Activated CD4-positive, alpha-beta T cell treated with anti-CD3 and anti-CD28 coated beads, Interleukin-2, amount 50 U/mL, for 4 hours (primary cell): ENCODE measurements around the gene UACA.
"Not testable (repeated sequence)": the region's sequence is repeated elsewhere in the genome, so short reads cannot be mapped to it uniquely, and the experiment has no call there.

Experiments used
- DNase-seq, 2 experiments: peaks; one replicate each; pipeline ENCODE4 v3.0.0-alpha.2; 2020

Gene UACA

DNA sequence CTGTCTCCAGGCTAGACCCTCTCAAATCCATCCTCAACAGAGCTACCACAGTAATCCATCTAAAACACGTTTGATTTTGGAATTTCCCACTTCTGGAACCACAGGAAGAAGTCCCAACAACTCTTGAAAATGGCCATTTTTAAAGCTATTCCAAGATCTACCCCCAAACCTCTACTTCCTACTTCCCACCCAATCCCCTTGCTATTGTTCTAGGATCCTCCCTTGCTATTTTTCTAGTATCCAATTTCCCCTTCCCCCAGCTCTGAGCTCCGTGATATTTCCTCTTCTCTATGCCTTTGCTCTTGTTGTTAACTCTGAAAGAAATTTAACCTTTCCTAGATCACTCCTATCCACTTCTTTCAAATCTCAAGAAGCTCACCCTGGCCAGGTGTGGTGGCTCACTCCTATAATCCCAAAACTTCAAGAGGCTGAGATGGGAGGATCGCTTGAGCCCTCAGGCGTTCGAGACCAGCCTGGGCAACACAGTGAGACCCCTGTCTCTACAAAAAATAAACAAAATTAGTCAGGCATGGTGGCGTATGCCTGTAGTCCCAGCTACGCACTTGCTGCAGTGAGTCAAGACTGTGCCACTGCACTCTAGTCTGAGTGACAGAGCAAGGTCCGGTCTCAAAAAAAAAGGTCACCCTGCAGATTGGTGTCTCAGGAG lies 13.0 kb downstream of the UACA start:
- no peak for DNase-seq

DNA sequence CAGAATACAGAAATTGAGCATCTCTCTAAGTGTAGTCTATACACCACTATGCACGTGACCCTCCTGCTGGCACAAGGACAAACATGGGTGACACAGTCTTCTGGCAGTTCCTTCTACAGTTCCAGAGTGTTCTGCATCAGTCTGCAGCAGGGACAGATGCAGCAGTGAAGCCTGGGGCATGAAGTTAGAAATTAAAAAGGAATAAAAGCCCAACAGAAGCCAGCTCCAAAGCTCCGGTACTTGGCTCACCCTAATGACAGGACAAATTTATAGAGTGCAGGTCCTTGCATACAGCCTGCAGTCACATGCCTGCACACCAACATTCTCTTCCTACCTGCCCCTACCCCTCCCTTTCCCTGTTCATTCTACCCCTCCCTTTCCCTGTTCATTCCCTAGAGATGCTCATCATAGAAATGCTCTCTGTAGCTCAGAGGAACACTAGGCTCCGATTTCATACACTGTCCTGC lies 15.0 kb downstream of the UACA start:
- DNase-seq = no peak

GRCh38 chr15:70746598-70746997 lies 16.8 kb downstream of the UACA start:
- DNase-seq = not testable (repeated sequence)

GRCh38 chr15:70742928-70743327 lies 20.4 kb downstream of the UACA start:
- DNase-seq = no peak

DNA sequence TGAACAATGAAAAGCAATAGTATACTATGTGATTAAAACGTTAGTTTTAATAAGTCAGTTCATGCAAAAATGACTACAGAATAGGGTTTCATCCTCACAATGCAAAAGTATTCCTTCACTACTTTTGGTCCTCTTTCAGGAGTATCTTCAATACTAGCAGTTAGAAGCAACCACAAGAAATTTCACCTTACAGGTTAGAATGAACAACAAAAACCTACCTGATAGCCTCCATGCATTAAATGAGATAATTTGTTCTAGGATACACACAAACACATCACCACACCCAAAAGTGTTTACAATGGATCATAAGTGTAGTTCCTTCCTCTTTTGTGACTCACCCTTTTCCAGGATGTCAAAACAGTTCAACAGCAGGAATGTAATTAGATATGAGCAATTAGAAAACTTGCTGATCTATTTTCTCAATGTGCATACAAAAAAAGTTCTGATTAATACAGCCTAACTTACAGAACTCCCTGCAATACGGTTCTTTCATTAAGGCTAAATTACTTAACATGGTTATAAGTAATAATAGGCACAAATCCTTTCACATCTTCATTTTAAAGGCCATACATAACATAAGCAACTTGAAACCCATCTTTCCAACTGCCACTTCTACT lies 21.6 kb downstream of the UACA start:
- no peak for DNase-seq

DNA sequence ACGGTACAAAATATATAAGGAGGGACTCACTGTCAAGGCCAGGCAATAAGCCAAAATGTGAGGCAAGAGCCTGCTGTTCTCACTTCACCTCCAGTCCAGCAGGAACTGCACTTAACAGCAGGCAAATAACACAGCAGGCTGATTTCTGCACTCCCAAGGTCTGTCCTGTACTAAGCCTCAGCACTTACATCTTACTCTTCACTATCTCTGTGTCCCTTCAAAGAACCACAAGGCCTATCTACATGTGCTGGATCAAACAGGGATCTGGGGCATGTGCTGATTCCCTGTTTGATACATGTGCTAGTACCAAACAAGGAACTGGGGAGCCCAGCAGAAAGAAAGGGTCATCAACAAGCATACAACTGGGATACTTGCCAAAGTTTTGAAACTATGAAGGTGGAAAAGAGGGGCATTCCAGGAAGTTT lies 22.2 kb downstream of the UACA start:
- no peak for DNase-seq

- DNase-seq = not testable (repeated sequence)
Measured at GRCh38 chr15:70735040-70735439, 28.3 kb downstream of the UACA start.

DNA sequence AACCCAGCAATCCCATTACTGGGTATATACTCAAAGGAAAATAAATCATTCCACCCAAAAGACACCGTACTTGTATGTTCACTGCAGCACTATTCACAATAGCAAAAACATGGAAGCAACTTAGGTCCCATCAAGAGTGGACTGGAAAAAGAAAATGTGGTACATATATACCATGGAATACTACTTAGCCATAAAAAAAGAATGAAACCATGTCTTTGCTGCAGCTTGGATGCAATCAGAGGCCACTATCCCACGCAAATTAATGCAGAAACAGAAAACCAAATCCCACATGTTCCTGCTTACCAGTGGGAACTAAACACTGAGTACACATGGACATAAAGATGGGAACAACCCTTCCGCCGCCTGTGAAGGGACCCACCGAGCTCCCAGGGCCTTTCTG lies 34.2 kb downstream of the UACA start:
- DNase-seq = no peak

GRCh38 chr15:70726753-70727152 lies 36.6 kb downstream of the UACA start:
- no peak for DNase-seq

DNA sequence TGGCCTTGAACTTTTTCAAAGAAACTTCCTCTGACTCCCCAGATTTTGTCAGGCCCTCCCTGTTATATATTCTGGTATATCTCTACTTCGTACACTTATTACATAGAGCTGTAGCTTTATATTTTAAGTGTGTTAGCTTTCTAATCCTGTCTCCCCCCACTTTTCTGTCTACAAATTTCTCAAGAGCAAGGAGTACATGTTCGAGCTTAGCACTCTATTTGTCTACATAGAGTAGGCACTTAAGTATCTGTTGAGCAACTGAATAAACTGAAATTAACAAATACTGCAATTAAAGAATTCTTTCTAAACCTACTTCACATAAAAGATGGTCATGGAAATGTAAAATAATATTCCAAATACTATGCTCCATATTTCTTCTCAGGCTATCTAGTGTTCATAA lies 39.4 kb downstream of the UACA start:
- DNase-seq = no peak

- DNase-seq = no peak
Measured at GRCh38 chr15:70723122-70723422, 40.3 kb downstream of the UACA start.

- no peak for DNase-seq
Measured at GRCh38 chr15:70722266-70723121, 40.9 kb downstream of the UACA start.

GRCh38 chr15:70720228-70721016 lies 42.9 kb downstream of the UACA start:
- DNase-seq = no peak

DNA sequence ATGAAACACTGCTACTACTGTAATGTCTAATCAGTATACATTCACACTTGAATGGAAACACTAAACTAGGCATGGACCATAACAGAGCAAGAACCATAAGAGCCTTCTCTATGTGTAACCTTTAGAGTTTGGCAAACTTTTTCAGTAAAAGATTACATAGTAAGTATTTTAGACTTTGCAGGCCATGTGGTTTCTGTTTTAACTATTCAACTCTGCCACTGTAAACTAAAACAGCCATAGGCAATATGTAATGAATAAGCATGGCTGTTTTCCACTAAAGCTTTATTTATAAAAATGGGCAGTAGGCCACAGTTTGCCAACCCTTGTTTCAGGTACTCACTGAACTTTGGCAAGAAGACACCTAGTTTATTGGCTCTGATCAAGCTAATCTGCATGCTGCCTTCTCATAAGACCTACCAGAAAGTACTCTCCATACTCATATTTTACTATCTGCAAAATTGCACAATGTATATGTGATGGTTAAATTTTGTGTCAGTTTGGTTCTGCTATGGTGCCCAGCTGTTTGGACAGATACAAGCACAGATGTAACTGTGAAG lies 46.0 kb downstream of the UACA start:
- no peak for DNase-seq

- DNase-seq = no peak
Measured at GRCh38 chr15:70715840-70716485, 47.4 kb downstream of the UACA start.

DNA sequence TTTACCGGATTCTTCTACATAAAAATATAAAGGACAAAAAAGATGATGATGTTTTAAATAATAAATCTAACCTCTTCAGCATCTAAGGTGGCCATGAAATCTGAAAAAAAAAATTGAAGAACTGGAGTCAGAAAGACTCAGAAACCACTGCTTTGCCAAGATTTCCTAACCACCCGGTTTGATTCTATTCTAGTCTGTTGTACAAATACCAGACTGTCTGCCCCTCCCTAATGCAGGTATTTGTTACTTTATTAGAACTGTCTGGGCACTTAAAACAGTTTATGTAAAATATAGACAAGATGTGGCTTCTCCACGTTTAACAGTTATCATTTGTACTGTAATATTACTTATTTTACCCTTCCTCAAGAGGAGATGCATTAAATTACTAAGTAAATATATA lies 48.8 kb downstream of the UACA start:
- no peak for DNase-seq

DNA sequence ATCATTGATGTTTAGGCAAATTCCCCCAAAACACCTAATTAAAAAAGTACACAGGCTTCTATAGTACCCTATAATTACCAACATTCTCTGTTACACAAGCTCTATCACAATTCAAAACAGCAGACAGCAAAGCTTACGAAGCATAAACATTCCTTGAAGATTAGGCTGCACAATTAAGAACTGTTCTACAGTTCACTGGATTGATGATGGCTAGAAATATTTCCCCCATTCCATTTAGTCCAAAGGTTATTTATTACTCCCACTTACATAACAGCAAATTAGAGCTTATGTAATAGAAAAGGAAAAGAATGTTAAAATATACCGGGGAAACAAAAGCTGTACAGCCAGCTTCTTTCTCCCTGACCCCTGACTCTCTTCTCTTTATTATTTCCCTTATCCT lies 49.3 kb downstream of the UACA start:
- DNase-seq = no peak

DNA sequence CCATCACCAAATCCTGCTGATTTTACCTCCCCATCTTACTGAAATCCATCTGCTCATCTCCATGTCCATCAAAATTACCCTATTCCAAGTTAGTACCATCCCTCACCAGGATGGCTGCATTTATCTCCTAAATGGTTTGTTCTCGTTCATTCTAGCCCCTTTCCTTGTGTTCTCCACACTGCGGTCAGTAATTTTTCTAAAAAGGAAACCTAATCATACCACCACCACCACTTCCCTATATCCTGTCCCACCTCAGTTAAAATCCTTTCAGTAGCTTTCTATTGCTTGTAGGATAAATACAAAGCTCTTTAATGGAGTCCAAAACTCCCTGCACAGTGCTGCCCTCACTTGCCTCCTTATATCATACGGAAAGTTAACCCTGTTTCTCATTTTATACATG lies 51.1 kb downstream of the UACA start:
- no peak for DNase-seq

DNA sequence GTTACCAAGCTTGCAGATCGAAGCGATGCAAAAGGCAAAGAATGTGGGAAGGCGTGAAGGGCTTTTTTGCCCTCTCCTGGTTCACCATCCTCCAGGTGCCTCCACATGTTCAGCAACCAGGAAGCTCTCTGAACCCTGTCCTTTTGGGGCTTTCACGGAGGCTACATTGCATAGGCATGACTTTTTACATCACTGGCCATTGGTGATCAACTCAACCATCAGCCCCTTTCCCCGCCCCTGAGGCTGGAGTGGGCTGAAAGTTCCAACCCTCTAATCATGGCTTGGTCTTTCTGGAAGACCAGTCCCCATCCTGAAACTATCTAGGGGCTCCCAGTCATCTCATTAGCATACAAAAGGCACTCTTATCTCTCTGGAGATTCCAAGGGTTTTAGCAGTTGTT lies 52.6 kb downstream of the UACA start:
- no peak for DNase-seq

DNA sequence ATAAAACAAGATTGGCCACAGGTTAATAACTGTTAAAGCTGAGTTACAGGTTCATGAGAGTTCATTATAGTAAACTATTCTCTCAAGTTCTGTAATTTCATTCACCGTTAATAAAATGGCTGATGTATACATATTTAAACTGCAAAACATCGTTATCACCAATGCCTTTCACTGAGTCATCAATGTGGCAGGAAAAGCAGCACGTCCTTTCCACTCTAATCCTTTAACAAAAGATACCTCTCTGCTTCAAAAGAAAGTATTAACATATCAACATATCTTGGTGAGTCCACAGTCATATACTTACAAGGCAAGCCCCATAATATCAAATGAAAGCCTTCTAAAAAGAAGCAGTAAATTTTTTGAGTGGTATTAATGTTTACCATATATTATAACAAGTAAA lies 54.5 kb downstream of the UACA start:
- no peak for DNase-seq

GRCh38 chr15:70707686-70708300 lies 55.6 kb downstream of the UACA start:
- no peak for DNase-seq

DNA sequence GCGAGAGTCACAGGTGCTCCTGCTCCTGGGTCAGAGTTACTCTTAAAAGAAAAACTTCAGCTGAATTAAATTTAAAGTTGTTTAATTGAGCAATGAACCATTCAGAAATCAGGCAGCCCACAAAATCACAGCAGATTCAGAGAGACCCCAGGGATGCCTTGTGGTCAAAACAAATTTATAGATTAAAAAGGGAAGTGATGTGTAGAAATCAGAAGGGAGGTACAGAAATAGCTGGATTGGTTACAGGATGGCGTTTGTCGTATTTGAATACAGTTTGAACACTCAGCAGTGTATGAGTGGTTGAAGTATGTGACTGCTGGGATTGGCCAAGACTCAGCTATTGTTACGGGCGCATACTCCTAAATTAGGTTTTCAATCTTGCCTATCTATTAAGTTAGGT lies 58.6 kb downstream of the UACA start:
- DNase-seq = no peak
